ENCODE data around the gene ALDH9A1. TPM values are rescaled to one million over a fixed set of nuclear protein-coding genes. Genes with fewer than 3 reads are reported as not detected.
A peak's percentile ranks its signal among the peaks of the same experiment; 100 is the strongest.

Gene ALDH9A1
- total and polyA plus RNA-seq, 2 of the 4 experiments (the other 2 are of a cell fraction), result 43.5 to 43.7 TPM

- H2BK120ac ChIP-seq (ENCODE audit: low read depth, low read length), result no peak overlapping the region
- H2BK5ac ChIP-seq (ENCODE audit: low read depth, low read length, poor library complexity, severe bottlenecking), result peak overlapping the region; percentile 13
- no peak overlapping the region for H2AK9ac ChIP-seq (replicated peaks; ENCODE audit: low read depth, low read length, poor library complexity)
- in situ Hi-C loops (cut with MboI; ENCODE audit: low sequenced_read_pairs) (no loop called here), intact Hi-C loops (cut with micrococcal nuclease) (no loop called here), dilution Hi-C loops (cut with HindIII; ENCODE audit: low sequenced_read_pairs, unreplicated experiment) (no loop called here)
- no peak overlapping the region for H2BK15ac ChIP-seq (ENCODE audit: low read depth, low read length)
- H3K14ac ChIP-seq (replicated peaks; ENCODE audit: low read depth, low read length), result no peak overlapping the region
- no peak overlapping the region for H3K4me2 ChIP-seq (ENCODE audit: low read depth, low read length)
- peak; percentile 55 for DNase-seq
- no peak overlapping the region for H4K91ac ChIP-seq (ENCODE audit: insufficient read depth, low read depth, low read length)
- no TSS peak for BruUV-seq (replicated peaks)
- H3K27me3 ChIP-seq (ENCODE audit: control insufficient read depth, insufficient read depth, low read length), result no peaks in the 10 kb centered on the region
- no peaks in the 10 kb centered on the region for H3K9me3 ChIP-seq (ENCODE audit: control insufficient read depth, insufficient read depth, low read length)
- no peak overlapping the region for H4K8ac ChIP-seq (ENCODE audit: low read depth in 2 of 2, low read length in 2 of 2)
- peaks cover 36% of the 10 kb centered on the region for H3K36me3 ChIP-seq (ENCODE audit: control insufficient read depth, insufficient read depth, low read length)
- H4K5ac ChIP-seq (ENCODE audit: low read depth, low read length), result no peak overlapping the region
- H3K27ac ChIP-seq (ENCODE audit: insufficient read depth, low read length), result no peak overlapping the region
- no peaks in the 10 kb centered on the region; the same call in 1 of the 2 replicates for H3K4me1 ChIP-seq (ENCODE audit: control insufficient read depth, insufficient read depth, low read length)
- peak; percentile 95 for TF ChIP-seq NFE2L2 (IDR thresholded peaks at IDR 0.05; ENCODE audit: low read depth, low read length)
- no peak for TF ChIP-seq RCOR1 (IDR thresholded peaks at IDR 0.05; ENCODE audit: insufficient replicate concordance, low read length)
- peak; percentile 39 for TF ChIP-seq MAFK (IDR thresholded peaks at IDR 0.05; ENCODE audit: low read depth, low read length)
- no peak overlapping the region for H2AK5ac ChIP-seq (ENCODE audit: low read depth, low read length)
- H3K9ac ChIP-seq (ENCODE audit: low read depth, low read length), result no peak overlapping the region
- no CpG with 5 or more reads among the region's 9 CpGs for WGBS, 2 experiments (ENCODE audit: extremely low coverage in 2 of 2, insufficient read length in 1 of 2)
- H3K79me1 ChIP-seq (ENCODE audit: low read depth in 1 of 2, low read length in 2 of 2), result peaks cover 33 to 42% of the 10 kb centered on the region in 2 experiments; a peak in 3 of 4 replicates
- no peak overlapping the region for H2AFZ ChIP-seq (replicated peaks; ENCODE audit: low read length, poor library complexity)
- ChIA-PET CTCF (interaction anchor here (0.6 kb wide), 1 partner anchor 220 kb away, joined by 4 read pairs; no protein-coding TSS in a partner anchor), POLR2A (ENCODE audit: unreplicated experiment) (no interaction called here)
- H3K18ac ChIP-seq (ENCODE audit: low read depth, low read length), result no peak overlapping the region
- no peak overlapping the region for H3K4ac ChIP-seq (ENCODE audit: low read depth, low read length)
- H4K20me1 ChIP-seq (ENCODE audit: insufficient read depth, low read length), result peaks cover 25% of the 10 kb centered on the region
- H3K23ac ChIP-seq (ENCODE audit: low read depth, low read length), result no peak overlapping the region
- H3K9me1 ChIP-seq (ENCODE audit: insufficient read depth, low read length), result peaks cover 8% of the 10 kb centered on the region; the same call in 1 of the 2 replicates
- no peak overlapping the region for H3K4me3 ChIP-seq (ENCODE audit: insufficient read depth, low read depth, low read length)
- no peak overlapping the region for H2BK20ac ChIP-seq (ENCODE audit: low read depth, low read length)
- ATAC-seq (ENCODE audit: low read depth), result no peak; the same call in 1 of the 2 replicates
- no peak overlapping the region for H3K56ac ChIP-seq (ENCODE audit: extremely low read depth, insufficient read depth, low read length)
Observed at GRCh38 chr1:165650981-165651625, 47.3 kb downstream of the ALDH9A1 start.
